Lung (tissue), 12 donors: ENCODE results near the gene AGBL4. TPM values are rescaled to one million over a fixed set of nuclear protein-coding genes. Genes with fewer than 3 reads are reported as not detected.

Experiments used
- ATAC-seq: fragments of 200-7000 bp; cut with Tn5 transposase; one replicate; pipeline ENCODE4 v1.9.1; 2020; ENCODE audit warnings: moderate number of reproducible peaks; ENCODE audit not compliant: insufficient read depth, low FRiP score
- DNase-seq, 3 donors: peaks; one replicate each; pipeline ENCODE4 v3.0.0-alpha.2; 2013 to 2017
- H3K27ac ChIP-seq, 2 donors: one replicate each; pipeline ENCODE4 v1.5.1; 2013; ENCODE audit warnings: mild to moderate bottlenecking in 2 of 2, moderate library complexity in 2 of 2, control low read depth in 1 of 2, inconsistent platforms in 1 of 2, low read depth in 1 of 2, low read length in 1 of 2
- H3K27me3 ChIP-seq, 3 donors: one replicate each; pipeline ENCODE4 v1.5.1; 2013; ENCODE audit warnings: low read length in 2 of 3; ENCODE audit not compliant: control insufficient read depth in 3 of 3, insufficient read depth in 3 of 3
- H3K36me3 ChIP-seq, 4 donors: one replicate each; pipeline ENCODE4 v1.5.1; 2013; ENCODE audit warnings: low read length in 4 of 4, mild to moderate bottlenecking in 1 of 4, moderate library complexity in 1 of 4; ENCODE audit not compliant: control insufficient read depth in 4 of 4, insufficient read depth in 4 of 4
- H3K4me1 ChIP-seq, 5 donors: one replicate each; pipeline ENCODE4 v1.5.1; 2013; ENCODE audit warnings: low read length in 5 of 5, mild to moderate bottlenecking in 2 of 5, moderate library complexity in 1 of 5; ENCODE audit not compliant: control insufficient read depth in 5 of 5, insufficient read depth in 5 of 5
- H3K4me3 ChIP-seq: one replicate; pipeline ENCODE4 v1.5.1; 2013; ENCODE audit warnings: mild to moderate bottlenecking, control low read depth, moderate library complexity
- H3K9ac ChIP-seq, 2 donors: one replicate each; pipeline ENCODE4 v1.5.1; 2013; ENCODE audit warnings: low read length in 2 of 2, control low read depth in 1 of 2; ENCODE audit not compliant: insufficient read depth in 1 of 2
- H3K9me3 ChIP-seq, 4 donors: one replicate each; pipeline ENCODE4 v1.5.1; 2013; ENCODE audit warnings: low read length in 3 of 4, mild to moderate bottlenecking in 1 of 4, moderate library complexity in 1 of 4; ENCODE audit not compliant: control insufficient read depth in 4 of 4, insufficient read depth in 3 of 4
- WGBS, 2 donors: extraction: QIAGEN DNeasy Blood & Tissue Kit; methylation state at CpG; one replicate each; pipeline ENCODE4 v1.1.7; 2013; 5-methylcytosine and 5-hydroxymethylcytosine counted together
- polyA plus RNA-seq, 2 donors: library from polyadenylated mRNA; stranded (reverse); fragments of 200-250 nt; gene quantifications; one replicate each; pipeline ENCODE4 v1.2.1, GENCODE V29; 2013
- total RNA-seq, 2 donors: library from RNA; depleted of rRNA in 1 of 2; stranded (reverse); fragments of >200 nt in 1 of 2; gene quantifications; one replicate each; pipeline ENCODE4 v1.2.1, GENCODE V29; 2014 to 2021
- TF ChIP-seq, protein P1 (sequence below): IDR thresholded peaks from 2 replicates; pipeline ENCODE4 v1.5.1; 2012; ENCODE audit warnings: mild to moderate bottlenecking; ENCODE audit errors: control extremely low read depth, extremely low read depth
- donor health status: control.
- donor health status: control.
- donor health status: Bipolar disorder and iron deficiency.
- donor health status: healthy.
- donor health status: DM: yes; HTN: yes; CAD: no.

AGBL4 gene
- total and polyA plus RNA-seq, 4 donors: 0.24 to 7.5 (median 2.6) TPM

DNA sequence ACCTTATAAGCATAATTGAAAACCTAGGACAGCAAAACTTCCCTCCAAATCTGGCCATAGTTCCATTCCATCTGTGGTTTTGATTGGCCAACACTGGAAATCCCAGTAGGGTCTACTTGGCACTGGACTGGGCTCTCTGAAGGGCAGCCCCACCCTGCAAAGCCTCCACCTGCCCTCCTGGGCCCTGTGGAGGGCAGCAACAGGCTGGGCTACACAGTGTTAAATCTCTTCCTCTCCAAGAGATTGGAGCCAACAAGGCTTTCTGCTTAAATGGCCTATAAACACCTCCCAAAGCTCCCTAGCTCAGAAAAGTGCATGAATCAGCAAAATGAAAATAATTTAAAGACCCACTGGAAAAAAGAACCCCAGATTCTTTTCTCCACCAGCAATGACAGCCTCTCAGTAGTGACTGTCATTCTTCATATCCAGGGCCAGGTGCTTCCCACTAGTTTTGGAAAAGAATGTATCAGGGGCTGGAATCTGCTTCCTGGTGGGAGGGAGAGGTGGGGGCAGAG, 1305.6 kb downstream of the AGBL4 start:
- Histone ChIP-seq H3K4me1 (peaks cover 0 to 16% (median 0%) of the 10 kb centered on the region in 5 donors), H3K36me3 (no peaks in the 10 kb centered on the region), H3K4me3 (no peak overlapping the region), H3K9ac (no peak overlapping the region), H3K9me3 (no peaks in the 10 kb centered on the region), H3K27ac (no peak overlapping the region), H3K27me3 (no peaks in the 10 kb centered on the region)
- DNase-seq (peak in 2 of 3 donors; percentile 16 to 40), ATAC-seq (no peak)
- TF ChIP-seq, protein P1, sequence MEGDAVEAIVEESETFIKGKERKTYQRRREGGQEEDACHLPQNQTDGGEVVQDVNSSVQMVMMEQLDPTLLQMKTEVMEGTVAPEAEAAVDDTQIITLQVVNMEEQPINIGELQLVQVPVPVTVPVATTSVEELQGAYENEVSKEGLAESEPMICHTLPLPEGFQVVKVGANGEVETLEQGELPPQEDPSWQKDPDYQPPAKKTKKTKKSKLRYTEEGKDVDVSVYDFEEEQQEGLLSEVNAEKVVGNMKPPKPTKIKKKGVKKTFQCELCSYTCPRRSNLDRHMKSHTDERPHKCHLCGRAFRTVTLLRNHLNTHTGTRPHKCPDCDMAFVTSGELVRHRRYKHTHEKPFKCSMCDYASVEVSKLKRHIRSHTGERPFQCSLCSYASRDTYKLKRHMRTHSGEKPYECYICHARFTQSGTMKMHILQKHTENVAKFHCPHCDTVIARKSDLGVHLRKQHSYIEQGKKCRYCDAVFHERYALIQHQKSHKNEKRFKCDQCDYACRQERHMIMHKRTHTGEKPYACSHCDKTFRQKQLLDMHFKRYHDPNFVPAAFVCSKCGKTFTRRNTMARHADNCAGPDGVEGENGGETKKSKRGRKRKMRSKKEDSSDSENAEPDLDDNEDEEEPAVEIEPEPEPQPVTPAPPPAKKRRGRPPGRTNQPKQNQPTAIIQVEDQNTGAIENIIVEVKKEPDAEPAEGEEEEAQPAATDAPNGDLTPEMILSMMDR: no peak

DNA sequence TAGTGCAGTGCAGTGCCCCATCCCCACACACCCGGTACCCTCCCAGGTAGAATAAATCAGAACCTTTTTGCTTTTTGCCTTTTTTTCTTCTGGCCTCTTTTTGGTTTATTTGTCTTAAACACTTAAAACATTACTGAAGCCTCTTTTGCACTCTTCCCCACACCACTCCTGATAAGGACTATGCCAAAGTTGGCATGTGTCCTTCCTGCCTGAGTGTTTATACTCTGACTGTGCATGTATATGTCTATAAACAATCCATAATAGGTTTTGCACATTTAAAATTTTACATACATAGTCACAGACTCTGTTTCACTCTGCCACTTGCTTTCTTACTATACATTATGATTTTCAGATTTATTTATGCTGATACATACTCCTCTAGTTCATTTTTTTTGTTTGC, 1306.7 kb downstream of the AGBL4 start:
- Histone ChIP-seq H3K9me3 (no peaks in the 10 kb centered on the region), H3K36me3 (no peaks in the 10 kb centered on the region), H3K4me3 (no peak overlapping the region), H3K4me1 (peaks cover 0 to 16% (median 0%) of the 10 kb centered on the region in 5 donors), H3K9ac (no peak overlapping the region), H3K27ac (no peak overlapping the region), H3K27me3 (no peaks in the 10 kb centered on the region)
- ATAC-seq (no peak), DNase-seq (peak in 2 of 3 donors; percentile 26 to 38)
- TF ChIP-seq, protein P1: no peak
- 64 to 79% methylated on average over 1 of the region's 1 CpG for WGBS, 2 donors

DNA sequence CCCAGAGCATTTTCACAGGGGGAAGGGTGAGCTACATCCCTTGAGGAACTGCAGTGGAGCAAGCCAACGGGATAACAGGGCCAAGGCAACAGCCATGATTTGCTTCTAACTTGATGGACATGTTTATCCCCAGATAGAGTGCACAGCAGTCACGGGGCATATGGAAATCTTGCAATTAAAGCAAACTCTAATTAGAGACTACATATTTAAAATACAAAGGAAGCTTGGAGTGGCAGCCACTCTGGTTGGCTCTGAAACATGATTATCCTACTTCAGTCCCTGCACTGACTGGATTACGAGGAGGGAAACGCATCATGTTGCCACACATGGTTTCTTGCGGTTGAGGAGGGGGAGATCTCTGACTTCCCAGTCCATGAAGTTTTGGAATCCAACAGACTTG, 1307.8 kb downstream of the AGBL4 start:
- Histone ChIP-seq H3K27me3 (no peaks in the 10 kb centered on the region), H3K9me3 (no peaks in the 10 kb centered on the region), H3K36me3 (no peaks in the 10 kb centered on the region), H3K9ac (no peak overlapping the region), H3K27ac (no peak overlapping the region), H3K4me3 (no peak overlapping the region), H3K4me1 (peaks cover 0 to 16% (median 0%) of the 10 kb centered on the region in 5 donors)
- no peak for DNase-seq
- TF ChIP-seq, protein P1: no peak
- 84 to 87% methylated on average over 5 of the region's 5 CpGs for WGBS, 2 donors
- no peak for ATAC-seq

DNA sequence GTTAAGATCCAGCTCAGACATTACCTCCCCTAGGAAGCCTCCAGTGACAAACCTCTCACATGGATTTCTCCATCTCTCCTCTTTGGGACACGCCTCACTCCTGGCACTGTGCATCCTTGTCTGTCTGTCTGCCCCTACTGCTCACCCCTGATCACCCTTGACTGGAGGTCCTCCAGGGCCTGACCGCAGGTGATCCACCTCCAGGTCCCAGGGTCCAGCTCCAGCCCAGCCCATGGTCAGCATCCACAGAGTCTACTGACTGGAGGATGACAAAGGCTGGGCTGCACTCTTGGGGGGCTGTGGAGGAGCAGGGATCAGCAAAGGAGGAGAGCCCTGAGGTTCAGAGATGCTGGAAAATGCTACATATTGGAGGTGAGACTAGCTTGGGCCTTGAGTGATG, 1312.8 kb downstream of the AGBL4 start:
- TF ChIP-seq, protein P1: no peak
- H3K36me3 ChIP-seq: no peaks in the 10 kb centered on the region
- WGBS, 2 donors: 91 to 98% methylated on average over 2 of the region's 2 CpGs
- H3K4me1 ChIP-seq: peaks cover 0 to 2% (median 0%) of the 10 kb centered on the region in 5 donors
- no peaks in the 10 kb centered on the region for H3K9me3 ChIP-seq
- H3K4me3 ChIP-seq: no peak overlapping the region
- H3K27ac ChIP-seq: no peak overlapping the region
- H3K27me3 ChIP-seq: no peaks in the 10 kb centered on the region
- H3K9ac ChIP-seq: no peak overlapping the region
- no peak for DNase-seq
- no peak for ATAC-seq
